H1 (cell line): Measurements from ENCODE around the gene HIPK3. TPM values are rescaled to one million over a fixed set of nuclear protein-coding genes. Genes with fewer than 3 reads are reported as not detected.

Experiments
- CTCF ChIA-PET: fragments of 300-600 bp; sonication (Branson Sonifier 250); formaldehyde crosslinking; loops from one replicate; lab custom pipeline; 2021; ENCODE audit not compliant: partially characterized antibody; lab: Charles Lee
- POLR2A ChIA-PET: fragments of 300-600 bp; sonication (Branson Sonifier 250); formaldehyde crosslinking; loops from one replicate; lab custom pipeline; 2021; ENCODE audit warnings: inconsistent platforms; ENCODE audit not compliant: partially characterized antibody; lab: Charles Lee
- DNase-seq, 2 experiments: peaks; one replicate each; pipeline versions ENCODE4 v3.0.0 to v3.0.0-alpha.2; 2010 to 2022; ENCODE audit warnings: low spot score in 2 of 2, low read depth in 1 of 2, mixed read lengths in 1 of 2
- FAIRE-seq: peaks from 2 replicates; lab custom pipeline; 2011; peaks lifted over from hg19 to GRCh38; lab: Jason Lieb, UNC
- H2AFZ ChIP-seq: 2 replicates; pipeline ENCODE4 v1.8.1; 2012; ENCODE audit warnings: low read length, inconsistent platforms
- H2AK5ac ChIP-seq: 2 replicates; pipeline ENCODE4 v1.6.1; 2013; ENCODE audit warnings: low read depth, low read length
- H2BK120ac ChIP-seq: replicated peaks from 2 replicates; pipeline ENCODE3; 2013; ENCODE audit warnings: low read depth, low read length, inconsistent platforms
- H2BK12ac ChIP-seq: 2 replicates; pipeline ENCODE4 v1.6.1; 2013; ENCODE audit warnings: low read depth, low read length
- H2BK15ac ChIP-seq: 2 replicates; pipeline ENCODE4 v1.6.1; 2013; ENCODE audit warnings: low read length
- H2BK20ac ChIP-seq: 2 replicates; pipeline ENCODE4 v1.6.1; 2013; ENCODE audit warnings: low read length
- H2BK5ac ChIP-seq: 2 replicates; pipeline ENCODE4 v1.6.1; 2013; ENCODE audit warnings: low read depth, low read length
- H3K14ac ChIP-seq: 2 replicates; pipeline ENCODE4 v1.6.1; 2013; ENCODE audit warnings: inconsistent platforms; ENCODE audit not compliant: insufficient read length
- H3K18ac ChIP-seq: 2 replicates; pipeline ENCODE4 v1.6.1; 2013; ENCODE audit warnings: low read length; ENCODE audit errors: extremely low read depth
- H3K23ac ChIP-seq: 2 replicates; pipeline ENCODE4 v1.6.1; 2013; ENCODE audit warnings: inconsistent platforms; ENCODE audit not compliant: insufficient read length
- H3K23me2 ChIP-seq: 2 replicates; pipeline ENCODE4 v1.6.1; 2013; ENCODE audit warnings: low read depth, low read length
- H3K27ac ChIP-seq: 2 replicates; pipeline ENCODE4 v1.6.1; 2011; ENCODE audit warnings: low read depth, low read length, inconsistent platforms
- H3K27me3 ChIP-seq, 4 experiments: replicated peaks in 1 of 4; 1 replicate in 1 of 4; 2 replicates in 3 of 4; pipeline versions ENCODE4 v1.6.1 to v1.8.1; 2011 to 2013; ENCODE audit warnings: low read length in 3 of 4, mild to moderate bottlenecking in 3 of 4, inconsistent platforms in 2 of 4, mixed read lengths in 2 of 4, moderate library complexity in 1 of 4; ENCODE audit not compliant: control insufficient read depth in 3 of 4, insufficient read depth in 3 of 4; ENCODE audit errors: extremely low read depth in 1 of 4
- H3K36me3 ChIP-seq, 4 experiments: 2 replicates each; pipeline versions ENCODE4 v1.6.1 to v1.8.1; 2011 to 2013; ENCODE audit warnings: mild to moderate bottlenecking in 4 of 4, low read length in 3 of 4, moderate library complexity in 2 of 4, control low read depth in 1 of 4, inconsistent platforms in 1 of 4; ENCODE audit not compliant: insufficient read depth in 4 of 4, control insufficient read depth in 2 of 4
- H3K4ac ChIP-seq: replicated peaks from 2 replicates; pipeline ENCODE3; 2013; ENCODE audit warnings: low read length, low read depth, mixed read lengths, inconsistent platforms; ENCODE audit not compliant: insufficient read length
- H3K4me1 ChIP-seq, 4 experiments: replicated peaks in 1 of 4; 1 replicate in 1 of 4; 2 replicates in 3 of 4; pipeline versions ENCODE4 v1.6.1 to v1.8.1; 2011 to 2013; ENCODE audit warnings: low read length in 3 of 4, inconsistent platforms in 2 of 4, mixed read lengths in 1 of 4; ENCODE audit not compliant: insufficient read depth in 4 of 4, control insufficient read depth in 3 of 4
- H3K4me2 ChIP-seq, 2 experiments: 2 replicates each; pipeline versions ENCODE4 v1.6.1 to v1.8.1; 2011 to 2013; ENCODE audit warnings: low read depth in 2 of 2, low read length in 2 of 2, control low read depth in 1 of 2, inconsistent platforms in 1 of 2, mild to moderate bottlenecking in 1 of 2; ENCODE audit not compliant: insufficient read depth in 1 of 2
- H3K4me3 ChIP-seq, 4 experiments: fragments of 200-600, 300-600 bp in 1 of 4; sonication (generic), shearing (Covaris generic), sonication (Bioruptor Twin) in 1 of 4; 2 replicates each; pipeline versions ENCODE4 v1.5.1 to v1.8.1; 2011 to 2016; ENCODE audit warnings: low read length in 4 of 4, low read depth in 3 of 4, control low read depth in 2 of 4, inconsistent platforms in 2 of 4, mild to moderate bottlenecking in 2 of 4, mixed read lengths in 1 of 4, moderate library complexity in 1 of 4; ENCODE audit not compliant: insufficient read depth in 2 of 4; ENCODE audit errors: extremely low read depth in 1 of 4
- H3K56ac ChIP-seq: replicated peaks from 2 replicates; pipeline ENCODE3; 2013; ENCODE audit warnings: low read depth, mild to moderate bottlenecking, mixed read lengths, low read length, inconsistent platforms; ENCODE audit not compliant: insufficient read length
- H3K79me1 ChIP-seq: 2 replicates; pipeline ENCODE4 v1.6.1; 2013; ENCODE audit warnings: low read depth, low read length, control low read depth
- H3K79me2 ChIP-seq, 2 experiments: 2 replicates each; pipeline versions ENCODE4 v1.6.1 to v1.8.1; 2012 to 2013; ENCODE audit warnings: low read length in 2 of 2, mild to moderate bottlenecking in 2 of 2, inconsistent platforms in 1 of 2; ENCODE audit not compliant: insufficient read depth in 2 of 2, control insufficient read depth in 1 of 2
- H3K9ac ChIP-seq, 4 experiments: replicated peaks in 1 of 4; 1 replicate in 1 of 4; 2 replicates in 3 of 4; pipeline versions ENCODE4 v1.6.1 to v1.8.1; 2011 to 2013; ENCODE audit warnings: low read depth in 3 of 4, low read length in 3 of 4, control low read depth in 2 of 4, mild to moderate bottlenecking in 2 of 4, moderate library complexity in 2 of 4, inconsistent platforms in 1 of 4; ENCODE audit errors: extremely low read depth in 1 of 4
- H3K9me3 ChIP-seq, 2 experiments: 2 replicates each; pipeline versions ENCODE4 v1.6.1 to v1.8.1; 2012 to 2013; ENCODE audit warnings: mild to moderate bottlenecking in 2 of 2, moderate library complexity in 2 of 2, control low read depth in 1 of 2, inconsistent platforms in 1 of 2, low read depth in 1 of 2, low read length in 1 of 2, mixed read lengths in 1 of 2; ENCODE audit not compliant: insufficient read depth in 2 of 2
- H4K20me1 ChIP-seq, 2 experiments: replicated peaks in 1 of 2; 2 replicates each; pipeline versions ENCODE3 to v1.8.1; 2011 to 2013; ENCODE audit warnings: inconsistent platforms in 2 of 2, low read length in 2 of 2, mild to moderate bottlenecking in 1 of 2; ENCODE audit not compliant: insufficient read depth in 2 of 2, control insufficient read depth in 1 of 2
- H4K5ac ChIP-seq: 2 replicates; pipeline ENCODE4 v1.6.1; 2013; ENCODE audit warnings: low read length, low read depth, mixed read lengths, inconsistent platforms; ENCODE audit not compliant: insufficient read length
- H4K8ac ChIP-seq: 2 replicates; pipeline ENCODE4 v1.8.0; 2013; ENCODE audit warnings: mild to moderate bottlenecking, moderate library complexity, low read length, inconsistent platforms; ENCODE audit not compliant: insufficient read depth; ENCODE audit errors: extremely low read depth
- H4K91ac ChIP-seq: replicated peaks from 2 replicates; pipeline ENCODE3; 2013; ENCODE audit warnings: low read length, mixed read lengths, inconsistent platforms; ENCODE audit not compliant: insufficient read length
- CREB1 ChIP-seq: IDR thresholded peaks from 2 replicates; pipeline ENCODE4 v1.6.1; 2012; ENCODE audit warnings: inconsistent platforms
- MAFK ChIP-seq: IDR thresholded peaks from 2 replicates; pipeline ENCODE4 v1.6.1; 2012; ENCODE audit warnings: low read depth, mild to moderate bottlenecking, improper control_type of control experiment, low read length
- RBBP5 ChIP-seq: IDR thresholded peaks from 2 replicates; pipeline ENCODE4 v1.7.1; 2012; ENCODE audit warnings: low read depth, mild to moderate bottlenecking, inconsistent platforms, low read length, moderate library complexity, borderline replicate concordance
- RFX5 ChIP-seq: IDR thresholded peaks from 2 replicates; pipeline ENCODE4 v1.6.1; 2011; ENCODE audit warnings: low read depth, low read length, improper control_type of control experiment, borderline replicate concordance
- TCF12 ChIP-seq: IDR thresholded peaks from 2 replicates; pipeline ENCODE4 v1.6.1; 2011; ENCODE audit warnings: low read depth, mild to moderate bottlenecking, low read length
- YY1 ChIP-seq: IDR thresholded peaks from 2 replicates; pipeline ENCODE4 v1.6.1; 2011; ENCODE audit warnings: low read depth, mild to moderate bottlenecking, low read length
- WGBS, 2 experiments: shearing (Covaris generic) in 1 of 2; methylation state at CpG; one replicate each; pipeline versions ENCODE4 v1.1.6 to v1.1.7; 2013 to 2015; ENCODE audit warnings: low lambda C conversion rate in 2 of 2, mixed read lengths in 2 of 2, inconsistent platforms in 1 of 2, low coverage in 1 of 2, missing lambda C conversion rate in 1 of 2; ENCODE audit not compliant: insufficient replicate concordance in 2 of 2, insufficient coverage in 1 of 2, insufficient read length in 1 of 2; ENCODE audit errors: extremely low coverage in 1 of 2, missing lambda C conversion rate in 1 of 2; 5-methylcytosine and 5-hydroxymethylcytosine counted together
- polyA plus RNA-seq, 7 experiments: library from polyadenylated mRNA; depleted of rRNA in 3 of 7; stranded (reverse) in 5 of 7; unstranded in 2 of 7; fragments of >200 nt in 5 of 7; fragments of 200-250 nt in 2 of 7; gene quantifications; 1 replicate in 5 of 7; 2 replicates in 1 of 7; 4 replicates in 1 of 7; pipeline versions ENCODE4 v1.2.1 to v1.2.3, GENCODE V29; 2011 to 2013; ENCODE audit warnings: missing spikeins in 2 of 7, mixed read lengths in 2 of 7
- total RNA-seq: library from RNA; stranded (reverse); fragmentation: NEBNext Ultra II Directional; extraction: Animal tissue kit (Norgen Biotek cat#: 25700); gene quantifications from 2 replicates; pipeline ENCODE4 v1.2.1, GENCODE V29; 2021

The HIPK3 gene
- total and polyA plus RNA-seq, 2 of the 8 experiments (the other 6 are each of a cell fraction or from before 2014, with no cell fraction given), result 5.0 to 22.3 TPM

DNA sequence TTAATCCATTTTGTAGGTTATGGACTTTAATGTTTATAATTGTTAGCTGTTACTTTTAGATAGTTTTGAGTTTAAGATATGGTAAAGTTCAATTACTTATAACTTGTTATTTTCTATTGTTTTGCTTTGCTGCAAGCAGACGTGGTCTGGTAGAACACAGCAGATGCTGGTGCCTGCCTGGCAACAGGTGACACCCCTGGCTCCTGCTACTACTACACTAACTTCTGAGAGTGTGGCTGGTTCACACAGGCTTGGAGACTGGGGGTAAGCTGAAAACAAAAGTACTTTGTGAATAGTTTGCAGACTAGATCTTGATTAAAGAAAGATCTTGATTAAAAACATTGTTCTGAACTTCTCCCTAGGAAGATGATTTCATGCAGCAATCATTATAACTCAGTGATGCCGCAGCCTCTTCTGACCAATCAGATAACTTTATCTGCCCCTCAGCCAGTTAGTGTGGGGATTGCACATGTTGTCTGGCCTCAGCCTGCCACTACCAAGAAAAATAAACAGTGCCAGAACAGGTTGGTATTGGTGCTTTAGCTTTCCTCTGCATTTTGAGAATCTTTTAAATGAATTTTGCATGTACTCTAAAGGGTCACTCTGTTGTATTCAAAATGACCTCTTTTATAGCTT is 90.4 kb downstream of the HIPK3 start:
- H3K4me1 ChIP-seq, result no peaks in the 10 kb centered on the region
- H2BK120ac ChIP-seq, result no peak overlapping the region
- H3K9ac ChIP-seq, result no peak overlapping the region
- no peak for FAIRE-seq
- H3K23ac ChIP-seq, result no peak overlapping the region
- no peak overlapping the region for H4K5ac ChIP-seq
- H3K9me3 ChIP-seq, result no peaks in the 10 kb centered on the region
- H3K14ac ChIP-seq, result no peak overlapping the region
- ChIA-PET CTCF (interaction anchor here (0.7 to 1.9 kb wide), 6 partner anchors 15 to 1279 kb away, joined by 3 to 7 read pairs (median 4); no protein-coding TSS in a partner anchor), POLR2A (interaction anchor here (0.7 kb wide), 1 partner anchor 24 kb away, joined by 6 read pairs; no protein-coding TSS in a partner anchor)
- no peak overlapping the region for H2BK20ac ChIP-seq
- no peak overlapping the region for H3K4ac ChIP-seq
- H3K4me2 ChIP-seq, result no peak overlapping the region
- H3K27ac ChIP-seq, result no peak overlapping the region
- H4K91ac ChIP-seq, result no peak overlapping the region
- no peaks in the 10 kb centered on the region for H3K79me2 ChIP-seq
- no peak overlapping the region for H3K4me3 ChIP-seq
- H2BK5ac ChIP-seq, result no peak overlapping the region
- no peak overlapping the region for H3K56ac ChIP-seq
- DNase-seq, result no peak
- no peak overlapping the region for H3K18ac ChIP-seq
- no peaks in the 10 kb centered on the region for H3K79me1 ChIP-seq
- no peak overlapping the region for H4K8ac ChIP-seq
- no peak overlapping the region for H2AK5ac ChIP-seq
- H3K27me3 ChIP-seq, result no peaks in the 10 kb centered on the region
- no peak overlapping the region for H2AFZ ChIP-seq
- no peaks in the 10 kb centered on the region for H3K23me2 ChIP-seq
- TF ChIP-seq TCF12 (no peak), YY1 (no peak), CREB1 (peak; percentile 33; the same call in 1 of the 2 replicates), RFX5 (peak; percentile 89), MAFK (no peak), RBBP5 (no peak)
- H2BK12ac ChIP-seq, result no peak overlapping the region
- peaks cover 0 to 2% of the 10 kb centered on the region in 2 experiments for H4K20me1 ChIP-seq
- H3K36me3 ChIP-seq, result peaks cover 3 to 31% (median 12%) of the 10 kb centered on the region in 4 experiments; a peak in 7 of 8 replicates
- no peak overlapping the region for H2BK15ac ChIP-seq
- 91% methylated on average over 2 of the region's 2 CpGs; no CpG with 5 or more reads in 1 of the 2 experiments for whole genome bisulfite sequencing, 2 experiments
